HG02610 (cell line): Measurements from ENCODE around the gene TNFAIP2.

Experiments
- ATAC-seq: cut with Tn5 transposase; IDR thresholded peaks from one replicate; pipeline ENCODE4 v1.9.1; 2021; ENCODE audit warnings: mild to moderate bottlenecking, moderate library complexity; ENCODE audit not compliant: unreplicated experiment

TNFAIP2 gene, protein sequence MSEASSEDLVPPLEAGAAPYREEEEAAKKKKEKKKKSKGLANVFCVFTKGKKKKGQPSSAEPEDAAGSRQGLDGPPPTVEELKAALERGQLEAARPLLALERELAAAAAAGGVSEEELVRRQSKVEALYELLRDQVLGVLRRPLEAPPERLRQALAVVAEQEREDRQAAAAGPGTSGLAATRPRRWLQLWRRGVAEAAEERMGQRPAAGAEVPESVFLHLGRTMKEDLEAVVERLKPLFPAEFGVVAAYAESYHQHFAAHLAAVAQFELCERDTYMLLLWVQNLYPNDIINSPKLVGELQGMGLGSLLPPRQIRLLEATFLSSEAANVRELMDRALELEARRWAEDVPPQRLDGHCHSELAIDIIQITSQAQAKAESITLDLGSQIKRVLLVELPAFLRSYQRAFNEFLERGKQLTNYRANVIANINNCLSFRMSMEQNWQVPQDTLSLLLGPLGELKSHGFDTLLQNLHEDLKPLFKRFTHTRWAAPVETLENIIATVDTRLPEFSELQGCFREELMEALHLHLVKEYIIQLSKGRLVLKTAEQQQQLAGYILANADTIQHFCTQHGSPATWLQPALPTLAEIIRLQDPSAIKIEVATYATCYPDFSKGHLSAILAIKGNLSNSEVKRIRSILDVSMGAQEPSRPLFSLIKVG

GRCh38 chr14:103122947-103123633 lies at the start of gene TNFAIP2:
TNFAIP2 (plus strand) TSS chr14:103123461; CDS start chr14:103126458, 2,997 bp downstream.
- ATAC-seq = no peak

GRCh38 chr14:103073876-103074728 lies 49.2 kb upstream of the TNFAIP2 start:
- no peak for ATAC-seq

GRCh38 chr14:103074729-103075367 lies 48.4 kb upstream of the TNFAIP2 start:
- ATAC-seq = no peak

DNA sequence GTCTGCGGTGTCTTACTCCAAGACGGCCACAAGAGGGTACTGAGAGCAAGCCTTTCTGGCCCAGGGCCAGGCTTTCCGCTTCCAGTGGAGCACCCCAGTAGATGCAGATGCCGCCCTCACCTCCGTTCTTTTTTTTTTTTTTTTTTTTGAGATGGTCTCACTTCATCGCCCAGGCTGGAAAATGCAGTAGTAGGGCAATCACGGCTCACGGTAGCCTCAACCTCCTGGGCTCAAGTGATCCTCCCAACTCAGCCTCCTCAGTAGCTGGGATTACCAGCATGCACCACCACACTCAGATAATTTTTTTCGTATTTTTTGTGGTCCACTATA lies 44.9 kb upstream of the TNFAIP2 start:
- ATAC-seq = peak; percentile 43

DNA sequence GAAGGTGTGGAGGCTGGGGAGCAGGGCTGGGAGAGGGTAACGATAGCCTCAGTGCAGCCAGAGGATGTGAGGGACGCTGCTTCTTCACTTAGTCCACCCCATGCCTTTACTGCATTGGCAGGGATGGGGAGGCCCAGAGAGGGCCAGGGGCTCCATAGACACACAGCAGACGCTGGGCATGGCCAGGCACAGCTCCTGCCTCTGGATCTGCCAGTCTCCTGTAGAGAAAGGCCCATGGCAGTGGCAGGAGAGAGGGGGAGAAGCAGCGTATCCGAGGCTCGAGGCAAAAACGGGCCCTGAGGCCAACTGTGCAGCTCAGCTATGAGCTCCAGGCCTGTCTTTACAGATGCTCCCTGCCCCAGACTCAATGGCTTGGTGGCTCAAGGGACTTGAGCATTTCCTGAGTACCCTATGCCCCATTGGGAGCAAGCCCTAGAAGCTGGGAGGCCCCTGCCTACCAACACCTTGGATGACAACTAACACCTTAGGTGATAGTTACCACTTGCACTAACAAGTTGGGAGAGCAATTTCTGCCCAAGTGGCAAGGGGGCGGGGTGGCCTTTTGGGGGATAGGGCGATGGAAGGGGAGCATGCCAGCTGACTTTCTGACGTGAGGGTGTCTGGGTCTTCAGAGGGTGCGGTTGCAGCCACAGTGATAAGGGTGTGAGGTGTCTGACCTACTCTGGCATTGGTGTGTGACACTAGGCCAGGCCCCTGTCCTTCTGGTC lies 44.2 kb upstream of the TNFAIP2 start:
- no peak for ATAC-seq

DNA sequence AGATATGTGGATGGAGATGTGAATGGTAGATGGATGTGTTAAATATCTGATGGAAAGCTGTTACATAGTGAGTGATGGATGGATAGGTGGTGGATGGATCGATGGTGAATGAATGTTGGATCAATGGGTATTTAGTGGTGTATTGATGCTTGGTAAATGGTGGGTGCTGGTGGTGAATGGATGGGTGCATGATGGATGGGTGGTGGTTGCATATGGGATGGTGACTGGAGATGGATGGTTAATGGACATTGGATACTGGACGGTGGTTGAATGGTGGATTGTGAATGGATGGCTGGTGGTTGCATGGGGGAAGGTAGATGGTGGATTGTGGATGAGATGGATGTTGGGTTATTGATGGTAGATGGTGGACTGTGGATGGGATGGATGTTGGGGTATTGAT lies 41.3 kb upstream of the TNFAIP2 start:
- no peak for ATAC-seq

DNA sequence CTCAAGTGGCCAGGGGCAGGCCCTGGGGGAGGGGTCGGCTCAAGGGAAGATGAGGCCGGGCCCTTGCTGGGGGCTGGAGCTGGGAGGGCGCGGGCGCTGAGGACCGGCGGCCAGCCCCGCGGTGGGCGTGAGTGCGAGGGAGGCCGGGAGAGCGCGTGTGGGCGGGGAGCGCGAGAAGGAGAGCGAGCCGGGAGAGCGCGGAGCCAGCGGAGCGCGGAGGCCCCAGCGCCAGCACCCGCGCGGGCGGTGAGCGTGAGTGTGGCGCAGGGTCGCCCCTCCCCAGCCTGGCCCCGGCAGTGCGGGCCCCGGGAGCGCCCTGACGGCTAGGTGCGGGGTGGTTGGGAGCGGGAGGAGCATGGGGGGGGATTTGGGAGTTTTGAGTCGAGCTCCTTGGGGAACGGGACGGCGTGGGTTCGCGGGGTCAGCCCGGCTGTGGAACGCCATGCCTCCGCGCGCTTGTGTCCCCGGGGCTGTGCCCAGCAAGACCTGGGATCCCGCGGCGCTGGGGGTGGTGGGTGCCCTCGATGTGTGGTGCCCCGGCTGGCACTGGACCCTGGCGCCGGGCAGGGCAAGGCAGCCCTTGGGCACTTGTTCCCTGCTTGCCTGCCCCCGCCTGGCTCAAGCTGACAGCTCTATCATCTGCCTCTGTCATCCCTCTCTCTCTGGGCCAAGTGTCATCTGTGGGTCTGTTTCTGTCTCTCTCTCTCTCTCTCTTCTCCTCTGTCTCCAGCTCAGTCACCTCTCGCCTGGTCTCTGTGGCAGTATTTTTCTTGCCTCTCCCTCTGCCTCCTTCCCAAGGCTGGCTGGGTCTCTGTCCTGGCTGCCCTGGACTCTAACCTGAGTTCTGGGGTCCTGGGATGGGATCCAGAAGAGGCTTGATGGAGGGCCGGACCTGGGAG lies 39.0 kb upstream of the TNFAIP2 start, which contains the start of gene LBHD2:
LBHD2 (plus strand) TSS at position 190 of the 899 bp plus-strand sequence. CDS start 1,803 bp downstream, outside the sequence.
- ATAC-seq = no peak

- ATAC-seq = no peak
Measured at GRCh38 chr14:103085106-103086091, 37.9 kb upstream of the TNFAIP2 start.

- no peak for ATAC-seq
Measured at GRCh38 chr14:103086771-103087342, 36.4 kb upstream of the TNFAIP2 start.

- no peak for ATAC-seq
Measured at GRCh38 chr14:103087343-103087835, 35.9 kb upstream of the TNFAIP2 start.

DNA sequence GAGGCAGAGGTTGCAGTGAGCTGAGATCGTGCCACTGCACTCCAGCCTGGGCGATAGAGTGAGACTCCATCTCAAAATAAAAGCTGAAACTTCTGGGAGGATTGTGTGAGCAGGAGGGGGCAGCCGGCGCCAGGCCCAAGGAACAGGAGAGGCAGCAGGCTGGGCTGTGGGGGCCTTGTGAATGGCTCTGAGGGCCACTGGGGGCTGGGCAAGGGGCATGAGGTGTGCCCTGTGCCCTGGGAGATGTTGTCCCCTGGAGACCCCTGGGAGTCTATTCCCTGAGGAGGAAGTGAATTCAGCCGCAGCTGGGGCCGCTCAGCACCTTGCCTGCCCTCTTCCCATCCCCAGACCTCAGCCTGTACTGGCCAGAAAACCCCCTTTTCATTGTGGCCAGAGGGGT lies 34.3 kb upstream of the TNFAIP2 start:
- no peak for ATAC-seq

DNA sequence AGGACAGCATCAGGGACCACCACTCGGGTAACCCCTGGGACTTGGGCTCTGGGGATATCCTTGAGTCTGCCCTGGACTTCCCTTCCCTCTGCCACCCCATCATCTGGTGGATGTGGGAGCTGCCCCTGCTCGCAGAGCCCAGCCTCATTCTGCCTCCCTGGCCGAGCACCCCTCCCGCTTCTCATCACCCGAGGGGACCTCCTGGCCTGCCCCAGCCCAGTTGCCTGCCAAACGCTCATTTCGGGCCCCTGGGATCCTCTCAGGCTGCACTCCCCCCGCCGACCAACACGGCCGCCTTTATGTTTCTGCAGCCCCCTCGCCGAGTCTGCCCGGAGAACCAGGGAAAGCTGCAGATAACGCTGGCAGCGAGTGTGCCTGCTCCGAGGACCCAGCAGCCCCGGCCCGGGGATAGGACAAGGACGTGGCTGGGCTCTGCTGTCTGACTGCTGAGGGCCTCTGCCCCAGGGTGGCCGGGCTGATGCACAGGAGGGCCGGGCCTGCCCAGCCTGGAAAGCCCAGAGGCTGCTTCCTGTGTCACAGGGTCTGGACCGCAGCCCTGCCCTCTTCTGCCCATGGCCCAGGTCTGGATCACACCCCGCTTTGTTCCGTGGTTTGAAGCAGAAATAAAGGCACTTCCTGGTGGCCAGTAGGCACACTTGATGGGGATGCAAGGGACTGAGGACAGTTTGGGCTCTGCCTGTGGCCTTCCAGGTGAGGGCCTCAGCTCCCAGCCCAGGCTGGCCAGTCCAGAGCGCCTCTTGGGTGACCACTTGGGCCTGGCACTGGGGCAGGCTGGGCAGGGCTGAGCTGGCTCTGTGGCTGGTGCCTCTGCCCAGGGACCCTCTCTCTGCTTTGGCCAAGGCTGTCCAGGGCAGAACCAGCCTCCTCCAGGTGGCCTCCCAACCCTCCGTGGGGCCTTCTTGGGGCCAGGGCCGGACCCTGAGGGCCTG lies 33.6 kb upstream of the TNFAIP2 start:
- no peak for ATAC-seq

DNA sequence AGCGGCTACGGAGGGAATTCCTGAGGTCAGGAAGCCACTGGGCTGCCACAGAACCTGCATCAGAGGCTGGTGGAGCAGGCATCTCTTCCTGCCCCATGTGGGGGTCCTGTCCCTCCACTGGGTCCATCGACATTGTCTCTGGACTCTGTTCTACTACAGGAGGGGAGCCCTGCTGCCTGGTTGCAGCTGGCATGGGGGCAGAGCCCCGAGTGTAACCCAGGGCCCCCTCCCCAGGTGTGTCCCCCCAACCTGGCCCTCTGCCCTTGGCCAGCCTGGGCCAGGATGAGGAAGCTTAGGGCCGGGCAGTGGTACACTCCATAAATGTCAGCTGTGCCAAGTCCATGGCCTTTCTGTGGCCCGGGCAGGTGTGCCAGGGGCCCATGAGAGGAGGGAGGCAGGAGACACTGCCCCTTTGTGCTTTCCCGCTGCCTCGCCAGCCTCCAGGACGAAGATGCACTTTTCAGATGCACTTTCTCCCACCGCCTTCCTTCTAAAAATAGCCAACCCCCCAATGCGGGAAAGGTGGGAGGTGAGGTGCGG lies 32.7 kb upstream of the TNFAIP2 start:
- ATAC-seq = no peak

DNA sequence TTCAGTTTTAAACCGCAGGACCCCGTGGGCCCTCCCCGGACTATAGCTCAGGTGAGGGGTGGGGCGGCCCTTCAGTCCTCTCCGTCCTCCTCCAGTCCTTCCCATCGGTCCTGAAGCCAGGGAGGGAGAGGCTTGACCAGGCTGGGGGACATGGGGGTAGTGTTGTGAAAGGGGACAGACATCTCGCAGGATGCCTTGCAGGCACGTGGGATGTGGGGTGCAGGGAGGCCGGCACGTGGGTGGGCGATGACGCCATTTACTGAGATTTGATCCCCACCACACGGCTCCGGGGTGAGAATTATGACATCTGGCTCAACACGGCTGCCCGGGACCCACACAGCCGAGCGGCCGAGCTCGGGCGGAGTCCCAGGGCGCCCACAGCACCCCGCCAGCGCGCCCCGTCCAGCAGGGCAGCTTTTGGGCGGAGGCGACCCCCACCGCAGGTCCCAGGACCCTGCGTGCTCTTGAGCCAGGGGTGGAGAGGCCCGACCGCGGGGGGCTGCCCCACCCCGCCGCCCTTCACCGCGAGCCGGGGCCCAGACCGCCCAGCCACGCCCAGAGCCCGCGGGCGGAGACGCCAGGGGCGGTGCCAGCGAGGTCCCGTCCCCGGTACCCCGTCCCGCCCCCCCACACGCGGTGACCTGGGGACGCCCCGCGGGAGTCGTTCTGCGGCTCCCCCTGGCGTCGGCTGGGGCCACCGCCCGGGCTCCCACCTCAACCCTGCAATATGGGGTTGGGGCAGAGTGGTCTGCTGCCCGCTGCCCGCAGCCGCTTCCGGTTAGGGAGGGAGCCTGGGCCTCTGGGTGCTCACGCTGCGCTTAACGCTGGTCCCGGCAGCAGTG lies 32.0 kb upstream of the TNFAIP2 start:
- ATAC-seq = no peak

GRCh38 chr14:103091883-103092222 lies 31.4 kb upstream of the TNFAIP2 start:
- ATAC-seq = no peak
